Measurements from ENCODE around the gene SRPX. TPM values are rescaled to one million over a fixed set of nuclear protein-coding genes. Genes with fewer than 3 reads are reported as not detected.

The SRPX gene
- polyA plus RNA-seq, 3 donors from 2014 or later = not detected

GRCh38 chrX:38138900-38139299 is 81.8 kb downstream of the SRPX start:
- peaks cover 0 to 9% (median 3%) of the 10 kb centered on the region in 3 donors for H3K27me3 Mint-ChIP-seq (ENCODE audit: low read depth in 3 of 3)
- H3K9me3 Mint-ChIP-seq = no peaks in the 10 kb centered on the region
- H3K4me3 Mint-ChIP-seq = no peak overlapping the region
- H3K4me1 Mint-ChIP-seq = no peaks in the 10 kb centered on the region
- DNase-seq = no peak
- no peak overlapping the region for H3K27ac Mint-ChIP-seq
- H3K36me3 Mint-ChIP-seq = no peaks in the 10 kb centered on the region

- no peaks in the 10 kb centered on the region for H3K9me3 Mint-ChIP-seq
- H3K4me1 Mint-ChIP-seq = no peaks in the 10 kb centered on the region
- H3K4me3 Mint-ChIP-seq = no peak overlapping the region
- DNase-seq = no peak
- H3K36me3 Mint-ChIP-seq = no peaks in the 10 kb centered on the region
- H3K27ac Mint-ChIP-seq = no peak overlapping the region
- peaks cover 0 to 9% (median 3%) of the 10 kb centered on the region in 3 donors for H3K27me3 Mint-ChIP-seq (ENCODE audit: low read depth in 3 of 3)
Observed at GRCh38 chrX:38138157-38138891, 82.3 kb downstream of the SRPX start.

GRCh38 chrX:38129366-38129765 is 91.3 kb downstream of the SRPX start:
- Mint-ChIP-seq H3K27ac (no peak overlapping the region), H3K4me1 (no peaks in the 10 kb centered on the region), H3K27me3 (ENCODE audit: low read depth in 3 of 3) (peaks cover 0 to 9% (median 3%) of the 10 kb centered on the region in 3 donors), H3K36me3 (no peaks in the 10 kb centered on the region), H3K9me3 (no peaks in the 10 kb centered on the region), H3K4me3 (no peak overlapping the region)
- DNase-seq = no peak

GRCh38 chrX:38127961-38128360 is 92.7 kb downstream of the SRPX start:
- H3K9me3 Mint-ChIP-seq = no peaks in the 10 kb centered on the region

GRCh38 chrX:38126179-38126578 is 94.5 kb downstream of the SRPX start:
- DNase-seq = no peak
- Mint-ChIP-seq H3K27me3 (ENCODE audit: low read depth in 3 of 3) (peaks cover 0 to 14% (median 3%) of the 10 kb centered on the region in 3 donors), H3K9me3 (no peaks in the 10 kb centered on the region), H3K4me3 (no peak overlapping the region), H3K36me3 (no peaks in the 10 kb centered on the region), H3K4me1 (no peaks in the 10 kb centered on the region), H3K27ac (no peak overlapping the region)

More at GRCh38 chrX:38127961-38128360, 92.7 kb downstream of the SRPX start:
- Mint-ChIP-seq H3K27me3 (ENCODE audit: low read depth in 3 of 3) (peaks cover 0 to 9% (median 3%) of the 10 kb centered on the region in 3 donors), H3K4me1 (no peaks in the 10 kb centered on the region), H3K36me3 (no peaks in the 10 kb centered on the region), H3K4me3 (no peak overlapping the region), H3K27ac (no peak overlapping the region)
- no peak for DNase-seq

GRCh38 chrX:38124000-38124399 is 96.7 kb downstream of the SRPX start:
- Mint-ChIP-seq H3K27me3 (ENCODE audit: low read depth in 3 of 3) (peaks cover 0 to 13% (median 3%) of the 10 kb centered on the region in 3 donors), H3K9me3 (no peaks in the 10 kb centered on the region), H3K4me3 (no peak overlapping the region), H3K27ac (no peak overlapping the region), H3K36me3 (no peaks in the 10 kb centered on the region), H3K4me1 (no peaks in the 10 kb centered on the region)
- DNase-seq = no peak

- peaks cover 0 to 3% (median 0%) of the 10 kb centered on the region in 6 donors for H3K9me3 Mint-ChIP-seq
- H3K4me3 Mint-ChIP-seq = no peak overlapping the region
- H3K27me3 Mint-ChIP-seq (ENCODE audit: low read depth in 3 of 3) = peaks cover 0 to 11% (median 2%) of the 10 kb centered on the region in 3 donors
- no peak overlapping the region for H3K27ac Mint-ChIP-seq
- H3K4me1 Mint-ChIP-seq = no peaks in the 10 kb centered on the region
- no peak for DNase-seq
- H3K36me3 Mint-ChIP-seq = no peaks in the 10 kb centered on the region
Observed at GRCh38 chrX:38117485-38117884, 103.2 kb downstream of the SRPX start.

- no peaks in the 10 kb centered on the region for H3K36me3 Mint-ChIP-seq
- no peak overlapping the region for H3K4me3 Mint-ChIP-seq
- no peak overlapping the region for H3K27ac Mint-ChIP-seq
- H3K27me3 Mint-ChIP-seq (ENCODE audit: low read depth in 3 of 3) = peaks cover 0 to 12% (median 2%) of the 10 kb centered on the region in 3 donors
- no peak for DNase-seq
- no peaks in the 10 kb centered on the region for H3K4me1 Mint-ChIP-seq
- H3K9me3 Mint-ChIP-seq = peaks cover 0 to 3% (median 0%) of the 10 kb centered on the region in 6 donors
Observed at GRCh38 chrX:38116706-38117105, 104.0 kb downstream of the SRPX start.

GRCh38 chrX:38112566-38112965 is 108.1 kb downstream of the SRPX start:
- no peak for DNase-seq
- Mint-ChIP-seq H3K36me3 (no peaks in the 10 kb centered on the region), H3K9me3 (peaks cover 0 to 3% (median 0%) of the 10 kb centered on the region in 6 donors), H3K27ac (no peak overlapping the region), H3K4me1 (no peaks in the 10 kb centered on the region), H3K4me3 (no peak overlapping the region), H3K27me3 (ENCODE audit: low read depth in 3 of 3) (peaks cover 0 to 5% (median 0%) of the 10 kb centered on the region in 3 donors)

- no peaks in the 10 kb centered on the region for H3K36me3 Mint-ChIP-seq
- peaks cover 0 to 5% (median 0%) of the 10 kb centered on the region in 3 donors for H3K27me3 Mint-ChIP-seq (ENCODE audit: low read depth in 3 of 3)
- H3K27ac Mint-ChIP-seq = no peak overlapping the region
- peaks cover 0 to 3% (median 0%) of the 10 kb centered on the region in 6 donors for H3K9me3 Mint-ChIP-seq
- no peaks in the 10 kb centered on the region for H3K4me1 Mint-ChIP-seq
- no peak overlapping the region for H3K4me3 Mint-ChIP-seq
- no peak for DNase-seq
Observed at GRCh38 chrX:38111196-38111595, 109.5 kb downstream of the SRPX start.

GRCh38 chrX:38110231-38110630 is 110.4 kb downstream of the SRPX start:
- Mint-ChIP-seq H3K27ac (no peak overlapping the region), H3K27me3 (ENCODE audit: low read depth in 3 of 3) (peaks cover 0 to 5% (median 0%) of the 10 kb centered on the region in 3 donors)

GRCh38 chrX:38109042-38109898 is 111.4 kb downstream of the SRPX start:
- H3K36me3 Mint-ChIP-seq = no peaks in the 10 kb centered on the region

More at GRCh38 chrX:38110231-38110630, 110.4 kb downstream of the SRPX start:
- Mint-ChIP-seq H3K4me3 (no peak overlapping the region), H3K4me1 (no peaks in the 10 kb centered on the region), H3K9me3 (peaks cover 0 to 2% (median 0%) of the 10 kb centered on the region in 6 donors), H3K36me3 (no peaks in the 10 kb centered on the region)
- DNase-seq = no peak

GRCh38 chrX:38108364-38108763 is 112.3 kb downstream of the SRPX start:
- Mint-ChIP-seq H3K27ac (no peak overlapping the region), H3K36me3 (no peaks in the 10 kb centered on the region), H3K4me3 (no peak overlapping the region), H3K27me3 (ENCODE audit: low read depth in 3 of 3) (peaks cover 0 to 5% (median 0%) of the 10 kb centered on the region in 3 donors), H3K9me3 (peaks cover 0 to 2% (median 0%) of the 10 kb centered on the region in 6 donors), H3K4me1 (peaks cover 6 to 19% of the 10 kb centered on the region in 2 donors)
- no peak for DNase-seq

More at GRCh38 chrX:38109042-38109898, 111.4 kb downstream of the SRPX start:
- DNase-seq = no peak
- Mint-ChIP-seq H3K4me3 (no peak overlapping the region), H3K9me3 (peaks cover 0 to 2% (median 0%) of the 10 kb centered on the region in 6 donors), H3K27ac (no peak overlapping the region), H3K27me3 (ENCODE audit: low read depth in 3 of 3) (peaks cover 0 to 5% (median 0%) of the 10 kb centered on the region in 3 donors), H3K4me1 (peaks cover 4 to 10% of the 10 kb centered on the region in 2 donors)

Data from immature natural killer cell (primary cell).